HL-60 (cell line): Measurements from ENCODE around the gene KCNG3.

Experiments
- TF ChIP-seq, protein P1 (sequence below): IDR thresholded peaks from one replicate; pipeline ENCODE4 v1.5.1; 2011; ENCODE audit warnings: low read length, control low read depth, inconsistent platforms; ENCODE audit not compliant: insufficient read depth
- TF ChIP-seq, protein P2 (sequence below): IDR thresholded peaks from 2 replicates; pipeline ENCODE4 v1.6.1; 2012; ENCODE audit warnings: low read depth; ENCODE audit not compliant: insufficient replicate concordance

DNA sequence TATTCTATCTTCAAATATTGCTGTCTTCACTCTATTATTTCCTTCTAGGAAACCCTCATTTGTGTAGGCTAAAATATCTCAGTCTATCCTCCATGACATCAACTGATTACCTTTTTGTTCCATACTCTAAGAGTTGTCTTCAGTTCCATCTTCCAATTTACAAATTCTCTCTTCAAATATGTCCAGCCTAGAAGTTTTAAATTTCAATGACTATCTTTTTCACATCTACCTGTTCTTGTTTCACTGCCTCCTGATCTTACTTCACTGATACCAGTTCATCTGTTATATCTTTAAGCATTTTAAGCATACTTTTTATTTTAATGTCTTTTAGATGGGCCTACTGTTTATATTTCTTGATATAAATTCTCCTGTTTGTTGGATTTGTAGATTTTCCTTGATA lies 79.1 kb downstream of the KCNG3 start:
- TF ChIP-seq, protein P1, sequence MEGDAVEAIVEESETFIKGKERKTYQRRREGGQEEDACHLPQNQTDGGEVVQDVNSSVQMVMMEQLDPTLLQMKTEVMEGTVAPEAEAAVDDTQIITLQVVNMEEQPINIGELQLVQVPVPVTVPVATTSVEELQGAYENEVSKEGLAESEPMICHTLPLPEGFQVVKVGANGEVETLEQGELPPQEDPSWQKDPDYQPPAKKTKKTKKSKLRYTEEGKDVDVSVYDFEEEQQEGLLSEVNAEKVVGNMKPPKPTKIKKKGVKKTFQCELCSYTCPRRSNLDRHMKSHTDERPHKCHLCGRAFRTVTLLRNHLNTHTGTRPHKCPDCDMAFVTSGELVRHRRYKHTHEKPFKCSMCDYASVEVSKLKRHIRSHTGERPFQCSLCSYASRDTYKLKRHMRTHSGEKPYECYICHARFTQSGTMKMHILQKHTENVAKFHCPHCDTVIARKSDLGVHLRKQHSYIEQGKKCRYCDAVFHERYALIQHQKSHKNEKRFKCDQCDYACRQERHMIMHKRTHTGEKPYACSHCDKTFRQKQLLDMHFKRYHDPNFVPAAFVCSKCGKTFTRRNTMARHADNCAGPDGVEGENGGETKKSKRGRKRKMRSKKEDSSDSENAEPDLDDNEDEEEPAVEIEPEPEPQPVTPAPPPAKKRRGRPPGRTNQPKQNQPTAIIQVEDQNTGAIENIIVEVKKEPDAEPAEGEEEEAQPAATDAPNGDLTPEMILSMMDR = no peak
- TF ChIP-seq, protein P2, sequence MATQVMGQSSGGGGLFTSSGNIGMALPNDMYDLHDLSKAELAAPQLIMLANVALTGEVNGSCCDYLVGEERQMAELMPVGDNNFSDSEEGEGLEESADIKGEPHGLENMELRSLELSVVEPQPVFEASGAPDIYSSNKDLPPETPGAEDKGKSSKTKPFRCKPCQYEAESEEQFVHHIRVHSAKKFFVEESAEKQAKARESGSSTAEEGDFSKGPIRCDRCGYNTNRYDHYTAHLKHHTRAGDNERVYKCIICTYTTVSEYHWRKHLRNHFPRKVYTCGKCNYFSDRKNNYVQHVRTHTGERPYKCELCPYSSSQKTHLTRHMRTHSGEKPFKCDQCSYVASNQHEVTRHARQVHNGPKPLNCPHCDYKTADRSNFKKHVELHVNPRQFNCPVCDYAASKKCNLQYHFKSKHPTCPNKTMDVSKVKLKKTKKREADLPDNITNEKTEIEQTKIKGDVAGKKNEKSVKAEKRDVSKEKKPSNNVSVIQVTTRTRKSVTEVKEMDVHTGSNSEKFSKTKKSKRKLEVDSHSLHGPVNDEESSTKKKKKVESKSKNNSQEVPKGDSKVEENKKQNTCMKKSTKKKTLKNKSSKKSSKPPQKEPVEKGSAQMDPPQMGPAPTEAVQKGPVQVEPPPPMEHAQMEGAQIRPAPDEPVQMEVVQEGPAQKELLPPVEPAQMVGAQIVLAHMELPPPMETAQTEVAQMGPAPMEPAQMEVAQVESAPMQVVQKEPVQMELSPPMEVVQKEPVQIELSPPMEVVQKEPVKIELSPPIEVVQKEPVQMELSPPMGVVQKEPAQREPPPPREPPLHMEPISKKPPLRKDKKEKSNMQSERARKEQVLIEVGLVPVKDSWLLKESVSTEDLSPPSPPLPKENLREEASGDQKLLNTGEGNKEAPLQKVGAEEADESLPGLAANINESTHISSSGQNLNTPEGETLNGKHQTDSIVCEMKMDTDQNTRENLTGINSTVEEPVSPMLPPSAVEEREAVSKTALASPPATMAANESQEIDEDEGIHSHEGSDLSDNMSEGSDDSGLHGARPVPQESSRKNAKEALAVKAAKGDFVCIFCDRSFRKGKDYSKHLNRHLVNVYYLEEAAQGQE = no peak
